Measurements from ENCODE around the gene PLEKHA8. TPM values are rescaled to one million over a fixed set of nuclear protein-coding genes. Genes with fewer than 3 reads are reported as not detected.

The PLEKHA8 gene
- total and polyA plus RNA-seq, 10 of the 15 experiments (the other 5 are each of a cell fraction or from before 2014, with no cell fraction given), result 1.1 to 13.2 (median 5.7) TPM

- ATAC-seq (no peak), FAIRE-seq (no peak), DNase-seq (ENCODE audit: low read depth, low spot score) (no peak)
- ChIA-PET RAD21 (ENCODE audit: unreplicated experiment) (no interaction called here), SMC1A (ENCODE audit: uncharacterized antibody, unreplicated experiment) (interaction anchor here (1.3 to 1.4 kb wide), 2 partner anchors 39 to 144 kb away, joined by 3 read pairs; no protein-coding TSS in a partner anchor), CTCF (interaction anchor here (1.5 to 6.5 kb wide), 2 partner anchors 9 to 144 kb away, joined by 5 to 96 read pairs; no protein-coding TSS in a partner anchor), POLR2A (no interaction called here)
- intact Hi-C loops (cut with micrococcal nuclease; ENCODE audit: unreplicated experiment) (loop anchor here (10.0 kb wide), 1 partner anchor 499 kb away; no protein-coding TSS in a partner anchor), in situ Hi-C loops (cut with MboI) (loop anchor here (25.0 kb wide), 1 partner anchor 428 kb away; no protein-coding TSS in a partner anchor)
- Histone ChIP-seq H3K9ac (ENCODE audit: control insufficient read depth, insufficient read depth, low read length) (no peak overlapping the region), H2AFZ (ENCODE audit: control insufficient read depth, low read depth, low read length) (no peak overlapping the region), H3K27ac (ENCODE audit: control insufficient read depth, insufficient read depth) (no peak overlapping the region), H3K9me3 (replicated peaks; ENCODE audit: control insufficient read depth, insufficient read depth, low read length) (no peaks in the 10 kb centered on the region), H3K36me3 (ENCODE audit: control insufficient read depth in 2 of 2, insufficient read depth in 2 of 2, low read length in 1 of 2) (peaks cover 0 to 7% of the 10 kb centered on the region in 2 experiments; a peak in 2 of 4 replicates), H3K4me3 (no peak overlapping the region), H3K79me2 (ENCODE audit: control insufficient read depth, insufficient read depth, low read length) (no peaks in the 10 kb centered on the region), H4K20me1 (ENCODE audit: control insufficient read depth, insufficient read depth) (no peaks in the 10 kb centered on the region), H3K4me2 (ENCODE audit: control insufficient read depth, insufficient read depth) (no peak overlapping the region), H3K4me1 (ENCODE audit: control insufficient read depth, insufficient read depth, low read length) (no peaks in the 10 kb centered on the region), H3K27me3 (replicated peaks in 1 of 2; ENCODE audit: control insufficient read depth in 2 of 2, insufficient read depth in 2 of 2, low read length in 1 of 2) (no peaks in the 10 kb centered on the region)
- TF ChIP-seq SPI1 (IDR thresholded peaks at IDR 0.05; ENCODE audit: borderline replicate concordance, insufficient read depth, low read depth, low read length) (no peak), EGR1 (IDR thresholded peaks at IDR 0.05; ENCODE audit: borderline replicate concordance in 1 of 2, low read depth in 2 of 2, low read length in 2 of 2) (no peak), TCF7 (IDR thresholded peaks at IDR 0.05; ENCODE audit: borderline replicate concordance) (no peak)
- BruUV-seq (replicated peaks), result no TSS peak
- 89% methylated on average over 3 of the region's 3 CpGs for WGBS (ENCODE audit: insufficient coverage, insufficient replicate concordance, low lambda C conversion rate, missing lambda C conversion rate)
Measured at GRCh38 chr7:30065746-30066145, 37.5 kb downstream of the PLEKHA8 start.

GRCh38 chr7:30066687-30067086 is 38.5 kb downstream of the PLEKHA8 start:
- ChIA-PET CTCF (interaction anchor here (1.4 to 6.5 kb wide), 3 partner anchors 8 to 145 kb away, joined by 3 to 96 read pairs (median 5); no protein-coding TSS in a partner anchor), SMC1A (ENCODE audit: uncharacterized antibody, unreplicated experiment) (interaction anchor here (1.0 to 1.4 kb wide), 3 partner anchors 11 to 145 kb away, joined by 3 read pairs; no protein-coding TSS in a partner anchor), POLR2A (no interaction called here), RAD21 (ENCODE audit: unreplicated experiment) (no interaction called here)
- Histone ChIP-seq H3K79me2 (ENCODE audit: control insufficient read depth, insufficient read depth, low read length) (no peaks in the 10 kb centered on the region), H3K9ac (ENCODE audit: control insufficient read depth, insufficient read depth, low read length) (no peak overlapping the region), H2AFZ (ENCODE audit: control insufficient read depth, low read depth, low read length) (no peak overlapping the region), H3K4me3 (no peak overlapping the region), H3K4me1 (ENCODE audit: control insufficient read depth, insufficient read depth, low read length) (no peaks in the 10 kb centered on the region), H3K27ac (ENCODE audit: control insufficient read depth, insufficient read depth) (no peak overlapping the region), H3K4me2 (ENCODE audit: control insufficient read depth, insufficient read depth) (no peak overlapping the region), H3K9me3 (replicated peaks; ENCODE audit: control insufficient read depth, insufficient read depth, low read length) (no peaks in the 10 kb centered on the region), H3K36me3 (ENCODE audit: control insufficient read depth in 2 of 2, insufficient read depth in 2 of 2, low read length in 1 of 2) (peaks cover 0 to 7% of the 10 kb centered on the region in 2 experiments; a peak in 2 of 4 replicates), H4K20me1 (ENCODE audit: control insufficient read depth, insufficient read depth) (no peaks in the 10 kb centered on the region), H3K27me3 (replicated peaks in 1 of 2; ENCODE audit: control insufficient read depth in 2 of 2, insufficient read depth in 2 of 2, low read length in 1 of 2) (no peaks in the 10 kb centered on the region)
- ATAC-seq, result no peak
- FAIRE-seq, result no peak
- 100% methylated on average over 1 of the region's 1 CpG for WGBS (ENCODE audit: insufficient coverage, insufficient replicate concordance, low lambda C conversion rate, missing lambda C conversion rate)
- intact Hi-C loops (cut with micrococcal nuclease; ENCODE audit: unreplicated experiment), result loop anchor here (10.0 kb wide), 1 partner anchor 498 kb away; no protein-coding TSS in a partner anchor
- no peak for TF ChIP-seq E2F4 (IDR thresholded peaks at IDR 0.05; ENCODE audit: low read depth, low read length)
- no peak for TF ChIP-seq CBX3 (IDR thresholded peaks at IDR 0.05; ENCODE audit: borderline replicate concordance, low read depth)
- no peak for TF ChIP-seq TCF12 (IDR thresholded peaks at IDR 0.05; ENCODE audit: low read depth, low read length)
- TF ChIP-seq BACH1 (IDR thresholded peaks at IDR 0.05; ENCODE audit: borderline replicate concordance), result no peak
- no peak for TF ChIP-seq CHD4 (IDR thresholded peaks at IDR 0.05)
- no peak for TF ChIP-seq NFYA (IDR thresholded peaks at IDR 0.05; ENCODE audit: borderline replicate concordance, low read depth, low read length)
- TF ChIP-seq SMAD1 (IDR thresholded peaks at IDR 0.05; ENCODE audit: low read depth, partially characterized antibody), result no peak
- no peak for TF ChIP-seq ZSCAN29 (IDR thresholded peaks at IDR 0.05)
- TF ChIP-seq POLR2AphosphoS2 (IDR thresholded peaks at IDR 0.05; ENCODE audit: low read depth, low read length), result no peak
- TF ChIP-seq RFX5 (IDR thresholded peaks at IDR 0.05; ENCODE audit: low read depth, low read length), result no peak
- no TSS peak for BruUV-seq (replicated peaks)
- in situ Hi-C loops (cut with MboI), result loop anchor here (25.0 kb wide), 1 partner anchor 429 kb away; no protein-coding TSS in a partner anchor
- no peak for DNase-seq (ENCODE audit: low read depth, low spot score)
